RPMI8226 (cell line): ENCODE data around the gene KRTAP10-11.
"Not testable (repeated sequence)": the region's sequence is repeated elsewhere in the genome, so short reads cannot be mapped to it uniquely, and the experiment has no call there.

Source experiments
- DNase-seq: peaks from one replicate; pipeline ENCODE4 v3.0.0-alpha.2; 2015

The KRTAP10-11 gene

GRCh38 chr21:44615466-44615865 is 30.7 kb upstream of the KRTAP10-11 start:
- DNase-seq, result peak; percentile 59

- DNase-seq, result peak; percentile 75
Measured at GRCh38 chr21:44615911-44616590, 30.2 kb upstream of the KRTAP10-11 start.

- DNase-seq, result peak; percentile 80
Measured at GRCh38 chr21:44616591-44616926, 29.7 kb upstream of the KRTAP10-11 start.

GRCh38 chr21:44617071-44617501 is 29.1 kb upstream of the KRTAP10-11 start:
- DNase-seq, result no peak

- DNase-seq, result peak; percentile 69
Measured at GRCh38 chr21:44618504-44618903, 27.7 kb upstream of the KRTAP10-11 start.

GRCh38 chr21:44618909-44619308 is 27.3 kb upstream of the KRTAP10-11 start:
- peak; percentile 67 for DNase-seq

GRCh38 chr21:44619886-44620285 is 26.3 kb upstream of the KRTAP10-11 start:
- no peak for DNase-seq

GRCh38 chr21:44623575-44623974 is 22.6 kb upstream of the KRTAP10-11 start:
- no peak for DNase-seq

- no peak for DNase-seq
Measured at GRCh38 chr21:44625756-44626155, 20.5 kb upstream of the KRTAP10-11 start.

GRCh38 chr21:44626262-44626661 is 20.0 kb upstream of the KRTAP10-11 start:
- no peak for DNase-seq

- no peak for DNase-seq
Measured at GRCh38 chr21:44626673-44627143, 19.5 kb upstream of the KRTAP10-11 start, which contains the start of gene KRTAP10-9. KRTAP10-9 (plus strand) TSS chr21:44627093; CDS start chr21:44627172, 79 bp downstream.

GRCh38 chr21:44627181-44627822 is 18.9 kb upstream of the KRTAP10-11 start:
- DNase-seq, result not testable (repeated sequence)

GRCh38 chr21:44627831-44628233 is 18.4 kb upstream of the KRTAP10-11 start:
- DNase-seq, result not testable (repeated sequence)

GRCh38 chr21:44628707-44629391 is 17.4 kb upstream of the KRTAP10-11 start:
- no peak for DNase-seq

GRCh38 chr21:44630440-44630839 is 15.8 kb upstream of the KRTAP10-11 start:
- no peak for DNase-seq

GRCh38 chr21:44632067-44632466 is 14.1 kb upstream of the KRTAP10-11 start:
- no peak for DNase-seq

- no peak for DNase-seq
Measured at GRCh38 chr21:44636209-44637017, 9.8 kb upstream of the KRTAP10-11 start.

- DNase-seq, result no peak
Measured at GRCh38 chr21:44637018-44637850, 9.0 kb upstream of the KRTAP10-11 start, which contains the start of gene KRTAP10-10. KRTAP10-10 (plus strand) TSS chr21:44637356; CDS start chr21:44637418, 62 bp downstream.

- DNase-seq, result not testable (repeated sequence)
Measured at GRCh38 chr21:44637851-44638348, 8.3 kb upstream of the KRTAP10-11 start.

- DNase-seq, result not testable (repeated sequence)
Measured at GRCh38 chr21:44638506-44639330, 7.5 kb upstream of the KRTAP10-11 start.

GRCh38 chr21:44639331-44639655 is 6.9 kb upstream of the KRTAP10-11 start:
- no peak for DNase-seq
